Activated CD8-positive, alpha-beta memory T cell treated with anti-CD3 and anti-CD28 coated beads, Interleukin-2, amount 50 U/mL, for 24 hours (primary cell): ENCODE data around the gene PDCD5.
"Not testable (repeated sequence)": the region's sequence is repeated elsewhere in the genome, so short reads cannot be mapped to it uniquely, and the experiment has no call there.

Experiments
- DNase-seq: peaks from one replicate; pipeline ENCODE4 v3.0.0-alpha.2; 2020; ENCODE audit errors: extremely low read depth

Gene PDCD5

GRCh38 chr19:32580901-32581704 is at the start of gene PDCD5:
TSS of gene PDCD5 (plus strand) at chr19:32581190. CDS start at chr19:32581262, 72 bp downstream.
- DNase-seq, result peak; percentile 87

GRCh38 chr19:32532233-32532632 is 48.8 kb upstream of the PDCD5 start:
- DNase-seq, result no peak

GRCh38 chr19:32537580-32537979 is 43.4 kb upstream of the PDCD5 start:
- no peak for DNase-seq

- no peak for DNase-seq
These were observed 41.6 kb upstream of the PDCD5 start for GRCh38 chr19:32539240-32539916.

GRCh38 chr19:32540621-32541020 is 40.4 kb upstream of the PDCD5 start:
- no peak for DNase-seq

GRCh38 chr19:32541376-32541775 is 39.6 kb upstream of the PDCD5 start:
- DNase-seq, result not testable (repeated sequence)

- no peak for DNase-seq
These were observed 38.4 kb upstream of the PDCD5 start for GRCh38 chr19:32542477-32543108.

GRCh38 chr19:32543115-32543900 is 37.7 kb upstream of the PDCD5 start:
- DNase-seq, result no peak

GRCh38 chr19:32544917-32545316 is 36.1 kb upstream of the PDCD5 start:
- no peak for DNase-seq

- DNase-seq, result no peak
These were observed 30.3 kb upstream of the PDCD5 start for GRCh38 chr19:32550666-32551065.

GRCh38 chr19:32555786-32556185 is 25.2 kb upstream of the PDCD5 start:
- no peak for DNase-seq

GRCh38 chr19:32558607-32559228 is 22.3 kb upstream of the PDCD5 start:
- no peak for DNase-seq

- DNase-seq, result no peak
These were observed 17.2 kb upstream of the PDCD5 start for GRCh38 chr19:32563761-32564160.

GRCh38 chr19:32566246-32566830 is 14.7 kb upstream of the PDCD5 start:
- DNase-seq, result no peak

- DNase-seq, result no peak
These were observed 13.5 kb upstream of the PDCD5 start for GRCh38 chr19:32567486-32567885.

- DNase-seq, result no peak
These were observed 10.8 kb upstream of the PDCD5 start for GRCh38 chr19:32570081-32570785.

- DNase-seq, result not testable (repeated sequence)
These were observed 9.4 kb upstream of the PDCD5 start for GRCh38 chr19:32571471-32572075.

GRCh38 chr19:32572700-32573491 is 8.1 kb upstream of the PDCD5 start:
- DNase-seq, result not testable (repeated sequence)

- DNase-seq, result no peak
These were observed 7.5 kb upstream of the PDCD5 start for GRCh38 chr19:32573492-32573794.
